OCI-LY1 (cell line): ENCODE data around the gene ITFG1.
A peak's percentile ranks its signal among the peaks of the same experiment; 100 is the strongest.
"Not testable (repeated sequence)": the region's sequence is repeated elsewhere in the genome, so short reads cannot be mapped to it uniquely, and the experiment has no call there.

Source experiments
- H2AFZ ChIP-seq: fragments of 200-600 bp; sonication (generic), shearing (Covaris generic); 2 replicates; pipeline ENCODE4 v1.6.0; 2014; ENCODE audit warnings: antibody characterized with exemption, mild to moderate bottlenecking, low read length
- H3F3A ChIP-seq: fragments of 200-600 bp; sonication (generic), shearing (Covaris generic); 2 replicates; pipeline ENCODE4 v1.6.0; 2014; ENCODE audit warnings: mild to moderate bottlenecking, antibody characterized with exemption, low read length, moderate library complexity; ENCODE audit not compliant: insufficient read depth
- H3K27ac ChIP-seq: fragments of 200-600 bp; sonication (generic); 2 replicates; pipeline ENCODE4 v1.5.1; 2014; ENCODE audit warnings: low read length, mixed run types, mild to moderate bottlenecking, low read depth; ENCODE audit not compliant: poor library complexity, severe bottlenecking
- H3K27me3 ChIP-seq: fragments of 200-600 bp; sonication (generic); 2 replicates; pipeline ENCODE4 v1.6.0; 2014; ENCODE audit warnings: antibody characterized with exemption, mild to moderate bottlenecking, low read length, moderate library complexity; ENCODE audit not compliant: insufficient read depth
- H3K36me3 ChIP-seq: fragments of 200-600 bp; sonication (generic); 2 replicates; pipeline ENCODE4 v1.6.1; 2014; ENCODE audit warnings: mild to moderate bottlenecking, antibody characterized with exemption, low read length, moderate library complexity, mixed read lengths; ENCODE audit not compliant: insufficient read depth
- H3K4me1 ChIP-seq: fragments of 200-600 bp; sonication (generic); 2 replicates; pipeline ENCODE4 v1.5.1; 2014; ENCODE audit warnings: mild to moderate bottlenecking, low read length, moderate library complexity; ENCODE audit not compliant: insufficient read depth, severe bottlenecking
- H3K4me2 ChIP-seq: fragments of 200-600 bp; sonication (generic), shearing (Covaris generic); 2 replicates; pipeline ENCODE4 v1.6.1; 2014; ENCODE audit warnings: low read length
- H3K4me3 ChIP-seq: fragments of 200-600 bp; sonication (generic); 2 replicates; pipeline ENCODE4 v1.5.1; 2014; ENCODE audit warnings: low read length, low read depth, mild to moderate bottlenecking, mixed read lengths; ENCODE audit not compliant: poor library complexity, severe bottlenecking
- H3K79me2 ChIP-seq: fragments of 200-600 bp; shearing (Covaris generic); 2 replicates; pipeline ENCODE4 v1.6.1; 2016; ENCODE audit warnings: mixed run types, low read length, mixed read lengths; ENCODE audit not compliant: insufficient read depth
- H3K9ac ChIP-seq: fragments of 200-600 bp; sonication (generic), shearing (Covaris generic); 2 replicates; pipeline ENCODE4 v1.6.1; 2014; ENCODE audit warnings: mild to moderate bottlenecking, low read length, mixed read lengths
- H3K9me2 ChIP-seq: fragments of 200-600 bp; sonication (generic), shearing (Covaris generic); 2 replicates; pipeline ENCODE4 v1.6.1; 2014; ENCODE audit warnings: low read depth, mild to moderate bottlenecking, low read length, mixed read lengths
- H3K9me3 ChIP-seq: fragments of 200-600 bp; shearing (Covaris generic); 2 replicates; pipeline ENCODE4 v1.6.1; 2014; ENCODE audit warnings: low read length, mixed read lengths
- H4K20me1 ChIP-seq: fragments of 200-600 bp; sonication (generic), shearing (Covaris generic); 2 replicates; pipeline ENCODE4 v1.6.0; 2016; ENCODE audit warnings: mild to moderate bottlenecking, low read length; ENCODE audit not compliant: insufficient read depth
- EZH2 ChIP-seq: fragments of 200-600 bp; sonication (generic), shearing (Covaris generic); IDR thresholded peaks from 2 replicates; pipeline ENCODE4 v1.8.0; 2017; ENCODE audit warnings: borderline replicate concordance, mixed run types, mild to moderate bottlenecking, antibody characterized with exemption, low read length, moderate library complexity, mixed read lengths
- TF ChIP-seq, protein P1 (sequence below): fragments of 200-600 bp; sonication (generic), shearing (Covaris generic); IDR thresholded peaks from 2 replicates; pipeline ENCODE4 v1.5.1; 2017; ENCODE audit warnings: mild to moderate bottlenecking, antibody characterized with exemption, low read length, moderate library complexity, mixed read lengths

ITFG1 gene

DNA sequence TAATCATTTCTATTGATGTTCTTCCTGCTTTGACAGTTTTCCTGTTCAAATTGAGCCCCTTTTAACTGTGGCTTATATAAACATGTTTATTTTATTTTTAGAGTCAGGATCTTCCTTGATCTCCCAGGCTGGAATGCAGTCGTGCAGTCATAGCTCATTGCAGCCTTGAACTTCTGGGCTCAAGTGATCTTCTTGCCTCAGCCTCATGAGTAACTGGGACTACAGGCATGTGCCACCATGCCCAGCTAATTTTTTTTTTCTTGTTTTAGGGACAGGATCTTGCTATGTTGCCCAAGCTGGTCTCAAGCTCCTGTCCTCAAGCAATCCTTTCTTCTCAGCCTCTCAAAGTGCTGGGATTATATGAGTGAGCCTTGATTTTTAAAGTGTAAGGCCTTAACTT is 14.9 kb upstream of the ITFG1 start:
- no peaks in the 10 kb centered on the region for H3K36me3 ChIP-seq
- peaks cover 23% of the 10 kb centered on the region for H3K4me1 ChIP-seq
- H4K20me1 ChIP-seq: no peaks in the 10 kb centered on the region
- no peaks in the 10 kb centered on the region for H3K9me2 ChIP-seq
- no peaks in the 10 kb centered on the region for H3F3A ChIP-seq
- H3K9ac ChIP-seq: no peak overlapping the region
- H3K4me3 ChIP-seq: no peak overlapping the region
- H3K4me2 ChIP-seq: no peak overlapping the region
- H3K27me3 ChIP-seq: no peaks in the 10 kb centered on the region
- H3K27ac ChIP-seq: no peak overlapping the region
- H2AFZ ChIP-seq: no peak overlapping the region
- TF ChIP-seq, protein P1, sequence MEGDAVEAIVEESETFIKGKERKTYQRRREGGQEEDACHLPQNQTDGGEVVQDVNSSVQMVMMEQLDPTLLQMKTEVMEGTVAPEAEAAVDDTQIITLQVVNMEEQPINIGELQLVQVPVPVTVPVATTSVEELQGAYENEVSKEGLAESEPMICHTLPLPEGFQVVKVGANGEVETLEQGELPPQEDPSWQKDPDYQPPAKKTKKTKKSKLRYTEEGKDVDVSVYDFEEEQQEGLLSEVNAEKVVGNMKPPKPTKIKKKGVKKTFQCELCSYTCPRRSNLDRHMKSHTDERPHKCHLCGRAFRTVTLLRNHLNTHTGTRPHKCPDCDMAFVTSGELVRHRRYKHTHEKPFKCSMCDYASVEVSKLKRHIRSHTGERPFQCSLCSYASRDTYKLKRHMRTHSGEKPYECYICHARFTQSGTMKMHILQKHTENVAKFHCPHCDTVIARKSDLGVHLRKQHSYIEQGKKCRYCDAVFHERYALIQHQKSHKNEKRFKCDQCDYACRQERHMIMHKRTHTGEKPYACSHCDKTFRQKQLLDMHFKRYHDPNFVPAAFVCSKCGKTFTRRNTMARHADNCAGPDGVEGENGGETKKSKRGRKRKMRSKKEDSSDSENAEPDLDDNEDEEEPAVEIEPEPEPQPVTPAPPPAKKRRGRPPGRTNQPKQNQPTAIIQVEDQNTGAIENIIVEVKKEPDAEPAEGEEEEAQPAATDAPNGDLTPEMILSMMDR: no peak
- TF ChIP-seq EZH2: no peak
- H3K9me3 ChIP-seq: no peaks in the 10 kb centered on the region
- 0 out of 2 replicates have a peak, but pooled peaks cover 3% of the 10 kb centered on the region for H3K79me2 ChIP-seq

DNA sequence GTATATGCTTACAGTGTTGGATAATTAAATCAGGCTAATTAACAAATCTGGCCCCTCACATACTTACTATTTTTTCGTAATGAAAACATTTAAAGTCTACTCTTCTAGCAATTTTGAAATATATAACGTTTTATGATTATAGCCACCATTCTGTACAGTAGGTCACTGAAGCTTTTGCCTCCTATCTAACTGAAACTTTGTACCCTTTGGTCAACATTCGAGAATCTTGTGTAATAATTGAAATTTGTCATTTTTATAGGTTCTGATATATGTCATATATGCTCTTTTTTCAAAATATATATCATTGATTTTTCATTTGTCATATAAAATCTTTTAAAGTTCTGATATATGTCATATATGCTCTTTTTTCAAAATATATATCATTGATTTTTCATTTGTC is 12.9 kb upstream of the ITFG1 start:
- no peak overlapping the region for H3K9ac ChIP-seq
- H3K79me2 ChIP-seq: 0 out of 2 replicates have a peak, but pooled peaks cover under 1% of the 10 kb centered on the region
- no peaks in the 10 kb centered on the region for H3K9me2 ChIP-seq
- no peaks in the 10 kb centered on the region for H3K27me3 ChIP-seq
- TF ChIP-seq EZH2: no peak
- TF ChIP-seq, protein P1: no peak
- H4K20me1 ChIP-seq: no peaks in the 10 kb centered on the region
- H3K4me1 ChIP-seq: peaks cover 23% of the 10 kb centered on the region
- H3K4me3 ChIP-seq: no peak overlapping the region
- no peak overlapping the region for H2AFZ ChIP-seq
- no peak overlapping the region for H3K4me2 ChIP-seq
- H3K36me3 ChIP-seq: no peaks in the 10 kb centered on the region
- H3K27ac ChIP-seq: peak overlapping the region; percentile 44
- H3F3A ChIP-seq: no peaks in the 10 kb centered on the region
- no peaks in the 10 kb centered on the region for H3K9me3 ChIP-seq

DNA sequence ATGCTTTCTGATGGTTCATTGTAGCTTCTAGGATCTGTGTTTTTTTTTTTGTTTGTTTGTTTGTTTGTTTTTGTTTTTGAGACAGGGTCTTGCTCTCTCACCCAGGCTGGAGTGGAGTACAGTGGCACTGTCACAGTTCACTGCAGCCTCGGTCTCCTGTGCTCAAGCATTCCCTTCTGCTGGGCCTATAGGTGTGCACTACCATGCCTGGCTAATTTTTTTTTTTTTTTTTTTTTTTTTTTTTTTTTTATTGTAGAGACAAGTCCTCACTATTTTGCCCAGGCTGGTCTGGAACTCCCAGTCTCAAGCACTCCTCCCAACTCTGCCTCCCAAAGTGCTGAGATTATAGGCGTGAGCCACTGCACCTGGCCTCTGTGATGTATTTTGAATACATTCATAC is 12.1 kb upstream of the ITFG1 start:
- H4K20me1 ChIP-seq, H3K4me2 ChIP-seq, H3K9ac ChIP-seq, H3K36me3 ChIP-seq, H3K4me3 ChIP-seq, H3K9me3 ChIP-seq, H3F3A ChIP-seq, H3K79me2 ChIP-seq, H3K9me2 ChIP-seq, H2AFZ ChIP-seq, H3K27me3 ChIP-seq: not testable (repeated sequence)
- Histone ChIP-seq H3K4me1 (peaks cover 17% of the 10 kb centered on the region), H3K27ac (peak overlapping the region; percentile 44)

DNA sequence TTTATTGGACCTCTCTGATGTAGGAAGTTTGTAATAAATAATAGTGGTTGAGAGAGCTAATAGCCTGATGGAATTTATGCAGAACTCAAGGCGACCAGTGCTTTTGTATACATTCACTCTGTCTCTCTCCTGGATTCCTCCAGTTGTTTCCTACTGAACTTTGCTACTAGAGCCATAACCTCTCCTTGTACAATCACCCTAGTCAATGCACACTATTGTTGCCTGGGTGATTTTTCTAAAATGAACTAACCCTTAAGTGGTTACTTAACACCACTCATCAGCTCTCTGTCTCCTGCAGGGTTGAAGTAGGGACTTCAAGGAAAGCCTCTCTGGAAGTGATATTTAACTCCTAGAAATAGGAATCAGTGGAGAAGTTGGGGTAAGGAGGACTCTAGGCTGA is 9.9 kb upstream of the ITFG1 start:
- Histone ChIP-seq H3F3A (no peaks in the 10 kb centered on the region), H3K79me2 (peaks cover 8% of the 10 kb centered on the region), H2AFZ (no peak overlapping the region), H3K27ac (no peak overlapping the region), H3K9me3 (no peaks in the 10 kb centered on the region), H3K9me2 (no peaks in the 10 kb centered on the region), H3K27me3 (no peaks in the 10 kb centered on the region), H3K9ac (no peak overlapping the region), H4K20me1 (no peaks in the 10 kb centered on the region), H3K4me3 (no peak overlapping the region), H3K36me3 (no peaks in the 10 kb centered on the region), H3K4me1 (peaks cover 32% of the 10 kb centered on the region), H3K4me2 (no peak overlapping the region)
- no peak for TF ChIP-seq EZH2
